Fibroblast of villous mesenchyme (primary cell): ENCODE results near the gene FAM50B. TPM values are rescaled to one million over a fixed set of nuclear protein-coding genes. Genes with fewer than 3 reads are reported as not detected.
A peak's percentile ranks its signal among the peaks of the same experiment; 100 is the strongest.

Experiments
- DNase-seq: peaks from one replicate; pipeline ENCODE4 v3.0.0-alpha.2; 2010; ENCODE audit warnings: low read depth
- H3K4me3 ChIP-seq: 2 replicates; pipeline ENCODE4 v1.5.1; 2011; ENCODE audit warnings: low read depth, mild to moderate bottlenecking, low read length
- total RNA-seq: library from RNA; depleted of rRNA; stranded (reverse); fragments of >200 nt; gene quantifications from 2 replicates; pipeline ENCODE4 v1.2.3, GENCODE V29; 2012
- TF ChIP-seq, protein P1 (sequence below): IDR thresholded peaks from 2 replicates; pipeline ENCODE4 v1.5.1; 2012; ENCODE audit warnings: low read depth, mild to moderate bottlenecking, low read length; ENCODE audit not compliant: insufficient read depth

The FAM50B gene
- total RNA-seq, 1 donor, result 6.0 TPM

DNA sequence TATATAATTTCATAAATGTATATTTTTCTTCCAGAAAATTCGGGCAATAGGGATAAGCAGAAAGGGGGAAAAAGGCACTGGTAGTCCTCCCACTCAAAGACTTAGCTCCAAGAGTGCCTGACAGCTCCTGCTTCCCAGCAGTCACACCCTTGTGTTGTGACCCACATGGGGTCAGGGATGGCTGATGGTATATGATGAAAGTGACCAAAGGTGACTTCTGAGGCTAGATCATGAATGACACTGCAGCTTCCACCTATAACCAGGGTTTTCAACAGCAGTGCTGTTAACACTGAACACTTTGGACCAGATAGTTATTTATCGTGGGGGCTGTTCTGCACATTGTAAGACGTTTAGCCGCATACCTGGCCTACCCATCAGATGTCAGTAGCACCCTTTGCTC is 22.3 kb downstream of the FAM50B start:
- no peak overlapping the region for H3K4me3 ChIP-seq
- TF ChIP-seq, protein P1, sequence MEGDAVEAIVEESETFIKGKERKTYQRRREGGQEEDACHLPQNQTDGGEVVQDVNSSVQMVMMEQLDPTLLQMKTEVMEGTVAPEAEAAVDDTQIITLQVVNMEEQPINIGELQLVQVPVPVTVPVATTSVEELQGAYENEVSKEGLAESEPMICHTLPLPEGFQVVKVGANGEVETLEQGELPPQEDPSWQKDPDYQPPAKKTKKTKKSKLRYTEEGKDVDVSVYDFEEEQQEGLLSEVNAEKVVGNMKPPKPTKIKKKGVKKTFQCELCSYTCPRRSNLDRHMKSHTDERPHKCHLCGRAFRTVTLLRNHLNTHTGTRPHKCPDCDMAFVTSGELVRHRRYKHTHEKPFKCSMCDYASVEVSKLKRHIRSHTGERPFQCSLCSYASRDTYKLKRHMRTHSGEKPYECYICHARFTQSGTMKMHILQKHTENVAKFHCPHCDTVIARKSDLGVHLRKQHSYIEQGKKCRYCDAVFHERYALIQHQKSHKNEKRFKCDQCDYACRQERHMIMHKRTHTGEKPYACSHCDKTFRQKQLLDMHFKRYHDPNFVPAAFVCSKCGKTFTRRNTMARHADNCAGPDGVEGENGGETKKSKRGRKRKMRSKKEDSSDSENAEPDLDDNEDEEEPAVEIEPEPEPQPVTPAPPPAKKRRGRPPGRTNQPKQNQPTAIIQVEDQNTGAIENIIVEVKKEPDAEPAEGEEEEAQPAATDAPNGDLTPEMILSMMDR, result no peak
- DNase-seq, result no peak

DNA sequence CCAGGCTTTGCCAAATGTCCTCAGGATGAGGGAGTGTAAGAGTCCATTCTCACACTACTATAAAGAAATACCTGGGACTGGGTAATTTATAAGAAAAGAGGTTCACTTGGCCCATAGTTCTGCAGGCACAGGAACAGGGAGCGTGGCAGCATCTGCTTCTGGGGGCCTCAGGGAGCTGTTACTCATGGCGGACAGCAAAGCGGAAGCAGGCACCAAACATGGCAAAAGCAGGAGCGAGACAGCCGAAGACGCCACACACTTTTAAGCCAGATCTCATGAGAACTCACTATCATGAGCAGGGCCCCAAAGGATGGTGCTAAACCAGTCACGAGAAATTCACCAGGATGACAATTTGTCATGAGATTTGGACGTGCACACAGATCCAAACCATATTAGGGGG is 22.8 kb downstream of the FAM50B start:
- H3K4me3 ChIP-seq, result no peak overlapping the region
- TF ChIP-seq, protein P1, result no peak
- DNase-seq, result no peak

DNA sequence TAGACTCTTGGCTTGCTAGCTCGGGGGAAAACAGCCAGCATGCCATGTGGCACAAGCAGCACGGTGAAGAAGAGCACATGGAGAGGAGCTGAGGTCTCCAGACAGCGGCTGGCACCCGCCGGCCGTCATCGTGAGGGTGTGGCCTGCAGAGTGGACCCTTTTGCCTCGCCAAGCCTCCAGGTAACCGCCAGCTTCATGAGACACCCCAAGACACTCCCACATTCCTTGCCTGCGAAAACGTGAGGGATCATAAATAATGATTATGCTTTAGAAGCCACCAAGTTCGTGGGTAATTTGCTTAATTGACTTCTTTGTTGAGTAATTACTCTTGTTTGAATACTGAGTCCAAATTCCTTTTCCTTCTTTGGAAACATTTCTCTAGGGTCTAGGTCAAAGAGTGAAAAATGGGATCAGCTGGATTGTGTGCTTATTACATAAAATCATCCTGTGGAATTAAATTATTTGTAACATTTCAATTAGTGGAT is 23.2 kb downstream of the FAM50B start:
- TF ChIP-seq, protein P1, result no peak
- H3K4me3 ChIP-seq, result no peak overlapping the region
- DNase-seq, result no peak

DNA sequence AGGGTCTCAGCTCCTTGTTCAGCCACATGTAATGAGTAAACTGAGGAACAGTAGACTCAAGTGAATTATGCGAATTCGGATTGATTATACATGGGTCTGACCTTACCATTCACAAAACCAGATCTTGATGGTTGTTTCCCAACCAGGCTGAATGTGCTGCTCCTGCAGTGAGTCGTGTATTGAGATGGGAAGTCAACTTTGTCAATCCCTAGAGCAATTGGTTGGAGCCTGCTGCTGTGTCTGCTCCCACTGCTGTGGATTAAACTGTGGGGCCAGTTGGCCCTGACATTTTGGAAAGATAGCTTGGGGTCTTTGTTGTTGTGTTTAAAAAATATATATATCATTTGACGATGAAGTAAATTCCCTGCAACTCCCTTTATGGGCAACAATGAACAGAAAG is 23.9 kb downstream of the FAM50B start:
- no peak overlapping the region for H3K4me3 ChIP-seq
- DNase-seq, result no peak
- TF ChIP-seq, protein P1, result no peak

DNA sequence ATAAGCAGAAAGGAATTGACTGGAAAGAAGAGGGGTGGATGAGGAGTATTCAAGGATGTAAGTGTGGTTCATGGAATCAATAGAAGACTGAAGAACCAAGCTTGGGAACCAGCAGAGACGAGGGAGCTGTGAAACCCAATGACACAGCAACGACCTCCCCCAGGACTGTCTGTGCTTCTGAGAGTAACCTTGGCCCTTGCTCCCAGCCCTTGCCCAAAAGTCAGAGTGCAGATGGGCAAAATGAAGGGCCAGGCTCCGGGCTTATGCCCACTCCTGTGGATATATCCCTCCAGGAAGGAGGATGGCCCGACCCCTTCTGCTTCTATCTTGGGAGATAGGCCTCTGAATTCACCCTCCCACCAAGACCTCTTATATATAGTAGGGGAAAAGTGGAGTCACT is 24.9 kb downstream of the FAM50B start:
- H3K4me3 ChIP-seq, result no peak overlapping the region
- TF ChIP-seq, protein P1, result no peak
- DNase-seq, result no peak

DNA sequence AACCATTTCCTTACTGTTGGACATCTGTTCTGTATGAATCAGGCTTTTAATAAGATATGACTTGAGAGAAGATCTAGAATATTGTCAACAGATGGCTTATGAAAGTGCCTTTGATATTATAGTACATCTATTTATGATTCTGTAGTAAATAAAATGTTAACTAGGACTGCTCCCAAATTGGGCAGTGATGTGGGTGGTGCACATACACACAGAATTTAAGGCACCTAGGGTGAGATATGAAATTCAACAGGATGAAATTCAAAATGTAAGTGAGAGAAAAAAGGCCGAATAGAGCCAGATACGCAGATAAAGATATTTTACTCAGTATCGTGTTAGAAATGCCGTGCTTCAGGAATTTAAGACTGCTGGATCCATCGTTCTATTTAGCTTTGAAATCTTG is 26.3 kb downstream of the FAM50B start:
- H3K4me3 ChIP-seq, result peak overlapping the region; percentile 41
- TF ChIP-seq, protein P1, result no peak
- no peak for DNase-seq

DNA sequence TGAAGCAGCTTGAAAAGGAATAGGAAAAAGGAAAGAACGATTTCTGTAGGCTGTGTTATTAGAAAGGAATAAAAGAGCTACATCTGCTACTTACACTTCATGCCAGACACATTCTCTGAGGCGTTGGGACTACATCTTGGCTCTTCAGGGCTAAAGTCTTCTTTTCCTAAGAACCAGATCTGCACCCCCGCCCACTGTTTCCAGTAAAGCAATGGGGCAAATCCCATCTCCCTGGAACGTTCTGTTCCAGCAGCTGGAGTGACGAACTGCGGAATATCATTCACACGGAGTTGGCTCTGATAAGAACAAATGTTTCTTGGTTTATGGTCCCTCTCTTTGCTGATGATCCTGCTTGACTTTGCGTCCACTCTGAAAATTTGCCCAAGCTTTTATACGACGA is 26.9 kb downstream of the FAM50B start:
- TF ChIP-seq, protein P1, result no peak
- peak overlapping the region; percentile 41 for H3K4me3 ChIP-seq
- peak; percentile 93 for DNase-seq
